Measurements from ENCODE around the gene CDH22.

The CDH22 gene

GRCh38 chr20:46191168-46191540 lies 117.1 kb downstream of the CDH22 start:
- no peaks in the 10 kb centered on the region for H3K36me3 Mint-ChIP-seq (ENCODE audit: insufficient read depth)
- DNase-seq (ENCODE audit: low spot score in 2 of 2) (no peak), ATAC-seq (replicated peaks; ENCODE audit: extremely low read depth, poor library complexity, severe bottlenecking) (no peak)
- H3K4me3 Mint-ChIP-seq, result no peak overlapping the region
- no peak overlapping the region for H3K27ac Mint-ChIP-seq (ENCODE audit: low read depth)
- no peaks in the 10 kb centered on the region for H3K9me3 Mint-ChIP-seq
- H3K27me3 Mint-ChIP-seq, result peaks cover 24% of the 10 kb centered on the region
- no peaks in the 10 kb centered on the region for H3K4me1 Mint-ChIP-seq

- no peaks in the 10 kb centered on the region for H3K9me3 Mint-ChIP-seq
- peaks cover 24% of the 10 kb centered on the region for H3K27me3 Mint-ChIP-seq
- no peak overlapping the region for H3K4me3 Mint-ChIP-seq
- ATAC-seq (replicated peaks; ENCODE audit: extremely low read depth, poor library complexity, severe bottlenecking), result no peak
- DNase-seq (ENCODE audit: low spot score in 2 of 2), result no peak
- no peak overlapping the region for H3K27ac Mint-ChIP-seq (ENCODE audit: low read depth)
- no peaks in the 10 kb centered on the region for H3K4me1 Mint-ChIP-seq
- no peaks in the 10 kb centered on the region for H3K36me3 Mint-ChIP-seq (ENCODE audit: insufficient read depth)
These were observed 117.7 kb downstream of the CDH22 start for GRCh38 chr20:46190478-46191167.

- Mint-ChIP-seq H3K27ac (ENCODE audit: low read depth) (no peak overlapping the region), H3K36me3 (ENCODE audit: insufficient read depth) (peaks cover 1% of the 10 kb centered on the region)
- no peak for DNase-seq (ENCODE audit: low spot score in 2 of 2)
These were observed 119.3 kb downstream of the CDH22 start for GRCh38 chr20:46188866-46189541.

GRCh38 chr20:46186210-46186609 lies 122.1 kb downstream of the CDH22 start:
- no peaks in the 10 kb centered on the region for H3K4me1 Mint-ChIP-seq
- H3K9me3 Mint-ChIP-seq, result no peaks in the 10 kb centered on the region
- no peak overlapping the region for H3K4me3 Mint-ChIP-seq
- ATAC-seq (replicated peaks; ENCODE audit: extremely low read depth, poor library complexity, severe bottlenecking) (no peak), DNase-seq (ENCODE audit: low spot score in 2 of 2) (no peak)
- H3K27ac Mint-ChIP-seq (ENCODE audit: low read depth), result no peak overlapping the region
- H3K36me3 Mint-ChIP-seq (ENCODE audit: insufficient read depth), result peaks cover 1% of the 10 kb centered on the region
- H3K27me3 Mint-ChIP-seq, result peaks cover 12% of the 10 kb centered on the region

More at GRCh38 chr20:46188866-46189541, 119.3 kb downstream of the CDH22 start:
- Mint-ChIP-seq H3K27me3 (peaks cover 19% of the 10 kb centered on the region), H3K4me1 (no peaks in the 10 kb centered on the region), H3K9me3 (no peaks in the 10 kb centered on the region), H3K4me3 (no peak overlapping the region)
- ATAC-seq (replicated peaks; ENCODE audit: extremely low read depth, poor library complexity, severe bottlenecking), result no peak

- peaks cover 19% of the 10 kb centered on the region for H3K27me3 Mint-ChIP-seq
- H3K4me1 Mint-ChIP-seq, result no peaks in the 10 kb centered on the region
- H3K36me3 Mint-ChIP-seq (ENCODE audit: insufficient read depth), result peaks cover 1% of the 10 kb centered on the region
- H3K9me3 Mint-ChIP-seq, result no peaks in the 10 kb centered on the region
- ATAC-seq (replicated peaks; ENCODE audit: extremely low read depth, poor library complexity, severe bottlenecking) (no peak), DNase-seq (ENCODE audit: low spot score in 2 of 2) (no peak)
- H3K27ac Mint-ChIP-seq (ENCODE audit: low read depth), result peak overlapping the region; percentile 4
- no peak overlapping the region for H3K4me3 Mint-ChIP-seq
These were observed 122.9 kb downstream of the CDH22 start for GRCh38 chr20:46185353-46185752.

- no peak for DNase-seq (ENCODE audit: low spot score in 2 of 2)
- Mint-ChIP-seq H3K4me1 (no peaks in the 10 kb centered on the region), H3K9me3 (no peaks in the 10 kb centered on the region), H3K4me3 (no peak overlapping the region), H3K36me3 (ENCODE audit: insufficient read depth) (peaks cover 1% of the 10 kb centered on the region), H3K27me3 (peaks cover 35% of the 10 kb centered on the region), H3K27ac (ENCODE audit: low read depth) (no peak overlapping the region)
- ATAC-seq (replicated peaks; ENCODE audit: extremely low read depth, poor library complexity, severe bottlenecking), result no peak
These were observed 124.5 kb downstream of the CDH22 start for GRCh38 chr20:46183768-46184167.

- no peak overlapping the region for H3K27ac Mint-ChIP-seq (ENCODE audit: low read depth)
- DNase-seq (ENCODE audit: low spot score in 2 of 2) (no peak), ATAC-seq (replicated peaks; ENCODE audit: extremely low read depth, poor library complexity, severe bottlenecking) (no peak)
- no peak overlapping the region for H3K4me3 Mint-ChIP-seq
- peaks cover 47% of the 10 kb centered on the region for H3K27me3 Mint-ChIP-seq
- H3K4me1 Mint-ChIP-seq, result no peaks in the 10 kb centered on the region
- H3K9me3 Mint-ChIP-seq, result no peaks in the 10 kb centered on the region
- peaks cover 1% of the 10 kb centered on the region for H3K36me3 Mint-ChIP-seq (ENCODE audit: insufficient read depth)
These were observed 125.8 kb downstream of the CDH22 start for GRCh38 chr20:46182276-46183200.

- no peaks in the 10 kb centered on the region for H3K4me1 Mint-ChIP-seq
- H3K9me3 Mint-ChIP-seq, result no peaks in the 10 kb centered on the region
- peaks cover 1% of the 10 kb centered on the region for H3K36me3 Mint-ChIP-seq (ENCODE audit: insufficient read depth)
- DNase-seq (ENCODE audit: low spot score in 2 of 2) (no peak), ATAC-seq (replicated peaks; ENCODE audit: extremely low read depth, poor library complexity, severe bottlenecking) (no peak)
- H3K27ac Mint-ChIP-seq (ENCODE audit: low read depth), result no peak overlapping the region
- peaks cover 68% of the 10 kb centered on the region for H3K27me3 Mint-ChIP-seq
- H3K4me3 Mint-ChIP-seq, result no peak overlapping the region
These were observed 128.4 kb downstream of the CDH22 start for GRCh38 chr20:46179862-46180261.

- Mint-ChIP-seq H3K36me3 (ENCODE audit: insufficient read depth) (no peaks in the 10 kb centered on the region), H3K9me3 (no peaks in the 10 kb centered on the region), H3K27me3 (peaks cover 71% of the 10 kb centered on the region), H3K27ac (ENCODE audit: low read depth) (no peak overlapping the region), H3K4me3 (no peak overlapping the region), H3K4me1 (no peaks in the 10 kb centered on the region)
- DNase-seq (ENCODE audit: low spot score in 2 of 2) (no peak), ATAC-seq (replicated peaks; ENCODE audit: extremely low read depth, poor library complexity, severe bottlenecking) (no peak)
These were observed 129.4 kb downstream of the CDH22 start for GRCh38 chr20:46178891-46179290.

- no peaks in the 10 kb centered on the region for H3K36me3 Mint-ChIP-seq (ENCODE audit: insufficient read depth)
- peaks cover 82% of the 10 kb centered on the region for H3K27me3 Mint-ChIP-seq
- no peak for DNase-seq (ENCODE audit: low spot score in 2 of 2)
- H3K9me3 Mint-ChIP-seq, result no peaks in the 10 kb centered on the region
- no peak overlapping the region for H3K27ac Mint-ChIP-seq (ENCODE audit: low read depth)
- ATAC-seq (replicated peaks; ENCODE audit: extremely low read depth, poor library complexity, severe bottlenecking), result no peak
- H3K4me1 Mint-ChIP-seq, result no peaks in the 10 kb centered on the region
- H3K4me3 Mint-ChIP-seq, result no peak overlapping the region
These were observed 130.5 kb downstream of the CDH22 start for GRCh38 chr20:46177768-46178167.

GRCh38 chr20:46176739-46177378 lies 131.4 kb downstream of the CDH22 start:
- Mint-ChIP-seq H3K27ac (ENCODE audit: low read depth) (no peak overlapping the region), H3K27me3 (peaks cover 85% of the 10 kb centered on the region), H3K4me1 (no peaks in the 10 kb centered on the region), H3K36me3 (ENCODE audit: insufficient read depth) (no peaks in the 10 kb centered on the region), H3K9me3 (no peaks in the 10 kb centered on the region), H3K4me3 (no peak overlapping the region)
- no peak for ATAC-seq (replicated peaks; ENCODE audit: extremely low read depth, poor library complexity, severe bottlenecking)
- no peak for DNase-seq (ENCODE audit: low spot score in 2 of 2)

GRCh38 chr20:46175127-46175494 lies 133.2 kb downstream of the CDH22 start:
- Mint-ChIP-seq H3K27ac (ENCODE audit: low read depth) (no peak overlapping the region), H3K4me3 (no peak overlapping the region), H3K36me3 (ENCODE audit: insufficient read depth) (no peaks in the 10 kb centered on the region), H3K27me3 (peaks cover 88% of the 10 kb centered on the region), H3K4me1 (no peaks in the 10 kb centered on the region), H3K9me3 (no peaks in the 10 kb centered on the region)
- DNase-seq (ENCODE audit: low spot score in 2 of 2), result no peak
- no peak for ATAC-seq (replicated peaks; ENCODE audit: extremely low read depth, poor library complexity, severe bottlenecking)
